SK-N-SH treated with all-trans-retinoic acid at 6 μM for 48 hours (cell line): ENCODE measurements around the gene DRG2.

ENCODE experiments used
- ATAC-seq: fragments of 200-7000 bp; cut with Tn5 transposase; 3 replicates; pipeline ENCODE4 v1.9.1; 2020; ENCODE audit warnings: mild to moderate bottlenecking, moderate library complexity
- ARNTL ChIP-seq: fragments of 450-650 bp; formaldehyde crosslinking; IDR thresholded peaks from 2 replicates; pipeline ENCODE4 v1.5.0; 2020; ENCODE audit warnings: low read depth, mild to moderate bottlenecking, moderate library complexity, borderline replicate concordance
- CREB5 ChIP-seq: fragments of 250-450 bp; sonication (Bioruptor Pico); IDR thresholded peaks from 2 replicates; pipeline ENCODE4 v1.5.1; 2020; ENCODE audit warnings: low read depth, mild to moderate bottlenecking, moderate library complexity
- CSDC2 ChIP-seq: fragments of 250-450 bp; sonication (Bioruptor Pico); IDR thresholded peaks from 2 replicates; pipeline ENCODE4 v1.5.0; 2020; ENCODE audit warnings: mild to moderate bottlenecking, moderate library complexity
- CSRNP3 ChIP-seq: fragments of 250-450 bp; sonication (Bioruptor Pico); IDR thresholded peaks from 2 replicates; pipeline ENCODE4 v1.5.1; 2021; ENCODE audit warnings: mild to moderate bottlenecking, moderate library complexity
- ESRRG ChIP-seq: fragments of 250-450 bp; sonication (Bioruptor Pico); IDR thresholded peaks from 2 replicates; pipeline ENCODE4 v1.6.1; 2021; ENCODE audit warnings: mild to moderate bottlenecking
- ISL1 ChIP-seq: fragments of 250-450 bp; sonication (Bioruptor Pico); IDR thresholded peaks from 2 replicates; pipeline ENCODE4 v2.1.2; 2022; ENCODE audit warnings: mild to moderate bottlenecking, moderate library complexity
- OSR1 ChIP-seq: fragments of 250-450 bp; sonication (Bioruptor Pico); IDR thresholded peaks from 2 replicates; pipeline ENCODE4 v1.8.0; 2022; ENCODE audit warnings: moderate library complexity, mild to moderate bottlenecking, inconsistent platforms
- POU6F1 ChIP-seq: fragments of 250-450 bp; sonication (Bioruptor Pico); IDR thresholded peaks from 2 replicates; pipeline ENCODE4 v1.8.0; 2021; ENCODE audit warnings: low read depth, mild to moderate bottlenecking, moderate library complexity, borderline replicate concordance
- PPARA ChIP-seq: fragments of 250-450 bp; sonication (Bioruptor Pico); IDR thresholded peaks from 2 replicates; pipeline ENCODE4 v1.5.0; 2020; ENCODE audit warnings: mild to moderate bottlenecking, borderline replicate concordance
- RARB ChIP-seq: fragments of 250-450 bp; sonication (Bioruptor Pico); IDR thresholded peaks from 2 replicates; pipeline ENCODE4 v1.8.0; 2021; ENCODE audit warnings: mild to moderate bottlenecking, moderate library complexity
- SNAI2 ChIP-seq: fragments of 250-450 bp; sonication (Bioruptor Pico); IDR thresholded peaks from 2 replicates; pipeline ENCODE4 v1.5.0; 2020; ENCODE audit warnings: mild to moderate bottlenecking, moderate library complexity
- TCF4 ChIP-seq: fragments of 250-450 bp; sonication (Bioruptor Pico); IDR thresholded peaks from 2 replicates; pipeline ENCODE4 v1.8.0; 2021; ENCODE audit warnings: mild to moderate bottlenecking, moderate library complexity, borderline replicate concordance
- TOX ChIP-seq: fragments of 250-450 bp; sonication (Bioruptor Pico); IDR thresholded peaks from 2 replicates; pipeline ENCODE4 v1.8.0; 2021; ENCODE audit warnings: mild to moderate bottlenecking, moderate library complexity, borderline replicate concordance
- TSHZ2 ChIP-seq: fragments of 250-450 bp; sonication (Bioruptor Pico); IDR thresholded peaks from 2 replicates; pipeline ENCODE4 v1.5.0; 2020; ENCODE audit warnings: mild to moderate bottlenecking, moderate library complexity
- ZC3H10 ChIP-seq: fragments of 250-450 bp; sonication (Bioruptor Pico); IDR thresholded peaks from 2 replicates; pipeline ENCODE4 v1.5.1; 2021; ENCODE audit warnings: mild to moderate bottlenecking, moderate library complexity
- ZFP3 ChIP-seq: fragments of 250-450 bp; sonication (Bioruptor Pico); IDR thresholded peaks from 2 replicates; pipeline ENCODE4 v1.5.0; 2020; ENCODE audit warnings: mild to moderate bottlenecking, moderate library complexity
- ZFP30 ChIP-seq: fragments of 450-650 bp; formaldehyde crosslinking; IDR thresholded peaks from 2 replicates; pipeline ENCODE4 v1.5.0; 2022; ENCODE audit warnings: mild to moderate bottlenecking, moderate library complexity
- ZNF565 ChIP-seq: fragments of 450-650 bp; formaldehyde crosslinking; conservative IDR thresholded peaks from 2 replicates; pipeline ENCODE4 v1.5.0; 2020; ENCODE audit warnings: low read depth, mild to moderate bottlenecking, moderate library complexity
- ZNF70 ChIP-seq: fragments of 450-650 bp; formaldehyde crosslinking; IDR thresholded peaks from 2 replicates; pipeline ENCODE4 v1.5.0; 2020; ENCODE audit warnings: mild to moderate bottlenecking, moderate library complexity
- ZNF8 ChIP-seq: fragments of 450-650 bp; formaldehyde crosslinking; IDR thresholded peaks from 2 replicates; pipeline ENCODE4 v1.5.0; 2020; ENCODE audit warnings: mild to moderate bottlenecking, moderate library complexity

Gene DRG2

GRCh38 chr17:18055597-18055996 is 32.2 kb upstream of the DRG2 start:
- no peak for ATAC-seq
- TF ChIP-seq TOX (CRISPR knock-in tag) (no peak), ZNF8 (CRISPR knock-in tag) (no peak), ARNTL (CRISPR knock-in tag) (no peak), ZNF70 (CRISPR knock-in tag) (no peak), ZFP3 (CRISPR knock-in tag) (no peak), TSHZ2 (CRISPR knock-in tag) (no peak), SNAI2 (CRISPR knock-in tag) (no peak), CREB5 (CRISPR knock-in tag) (no peak), OSR1 (CRISPR knock-in tag) (no peak)

- no peak for ATAC-seq
- TF ChIP-seq ZC3H10 (CRISPR knock-in tag) (no peak), CSDC2 (CRISPR knock-in tag) (no peak), ZNF70 (CRISPR knock-in tag) (no peak), ZNF8 (CRISPR knock-in tag) (no peak), ESRRG (no peak), CSRNP3 (CRISPR knock-in tag) (no peak), ZFP30 (CRISPR knock-in tag) (no peak)
- TF ChIP-seq, all 23 proteins: peak for 0
Observed at GRCh38 chr17:18056214-18056613, 31.5 kb upstream of the DRG2 start.

GRCh38 chr17:18059283-18059682 is 28.5 kb upstream of the DRG2 start:
- no peak for ATAC-seq
- TF ChIP-seq ISL1 (CRISPR knock-in tag): no peak
- TF ChIP-seq PPARA: no peak
- no peak for TF ChIP-seq ESRRG
- no peak for TF ChIP-seq POU6F1 (CRISPR knock-in tag)
- TF ChIP-seq ARNTL (CRISPR knock-in tag): no peak
- TF ChIP-seq SNAI2 (CRISPR knock-in tag): no peak
- TF ChIP-seq OSR1 (CRISPR knock-in tag): no peak
- no peak for TF ChIP-seq CSRNP3 (CRISPR knock-in tag)

GRCh38 chr17:18064053-18064452 is 23.7 kb upstream of the DRG2 start:
- no peak for ATAC-seq
- TF ChIP-seq CSRNP3 (CRISPR knock-in tag) (no peak), ZNF565 (CRISPR knock-in tag) (no peak), TOX (CRISPR knock-in tag) (no peak), ARNTL (CRISPR knock-in tag) (no peak), ZNF70 (CRISPR knock-in tag) (no peak), TCF4 (no peak), POU6F1 (CRISPR knock-in tag) (no peak), ZFP30 (CRISPR knock-in tag) (no peak), RARB (CRISPR knock-in tag) (no peak), SNAI2 (CRISPR knock-in tag) (no peak), ZFP3 (CRISPR knock-in tag) (no peak), CSDC2 (CRISPR knock-in tag) (no peak), ZNF8 (CRISPR knock-in tag) (no peak), TSHZ2 (CRISPR knock-in tag) (no peak)
